GM21381 (cell line): ENCODE data around the gene MPC1.

Experiments
- ATAC-seq: cut with Tn5 transposase; IDR thresholded peaks from one replicate; pipeline ENCODE4 v1.9.1; 2021; ENCODE audit warnings: mild to moderate bottlenecking, moderate library complexity; ENCODE audit not compliant: unreplicated experiment

Gene MPC1

GRCh38 chr6:166318649-166319600 is 63.8 kb downstream of the MPC1 start:
- ATAC-seq: no peak

- ATAC-seq: no peak
Measured at GRCh38 chr6:166318227-166318626, 64.5 kb downstream of the MPC1 start.

GRCh38 chr6:166317261-166318212 is 65.2 kb downstream of the MPC1 start:
- ATAC-seq: no peak

GRCh38 chr6:166315436-166315835 is 67.3 kb downstream of the MPC1 start:
- no peak for ATAC-seq
